OCI-LY1 (cell line): ENCODE results near the gene DMD.

Experiments
- H2AFZ ChIP-seq: fragments of 200-600 bp; sonication (generic), shearing (Covaris generic); 2 replicates; pipeline ENCODE4 v1.6.0; 2014; ENCODE audit warnings: antibody characterized with exemption, mild to moderate bottlenecking, low read length
- H3F3A ChIP-seq: fragments of 200-600 bp; sonication (generic), shearing (Covaris generic); 2 replicates; pipeline ENCODE4 v1.6.0; 2014; ENCODE audit warnings: mild to moderate bottlenecking, antibody characterized with exemption, low read length, moderate library complexity; ENCODE audit not compliant: insufficient read depth
- H3K27ac ChIP-seq: fragments of 200-600 bp; sonication (generic); 2 replicates; pipeline ENCODE4 v1.5.1; 2014; ENCODE audit warnings: low read length, mixed run types, mild to moderate bottlenecking, low read depth; ENCODE audit not compliant: poor library complexity, severe bottlenecking
- H3K27me3 ChIP-seq: fragments of 200-600 bp; sonication (generic); 2 replicates; pipeline ENCODE4 v1.6.0; 2014; ENCODE audit warnings: antibody characterized with exemption, mild to moderate bottlenecking, low read length, moderate library complexity; ENCODE audit not compliant: insufficient read depth
- H3K36me3 ChIP-seq: fragments of 200-600 bp; sonication (generic); 2 replicates; pipeline ENCODE4 v1.6.1; 2014; ENCODE audit warnings: mild to moderate bottlenecking, antibody characterized with exemption, low read length, moderate library complexity, mixed read lengths; ENCODE audit not compliant: insufficient read depth
- H3K4me1 ChIP-seq: fragments of 200-600 bp; sonication (generic); 2 replicates; pipeline ENCODE4 v1.5.1; 2014; ENCODE audit warnings: mild to moderate bottlenecking, low read length, moderate library complexity; ENCODE audit not compliant: insufficient read depth, severe bottlenecking
- H3K4me2 ChIP-seq: fragments of 200-600 bp; sonication (generic), shearing (Covaris generic); 2 replicates; pipeline ENCODE4 v1.6.1; 2014; ENCODE audit warnings: low read length
- H3K4me3 ChIP-seq: fragments of 200-600 bp; sonication (generic); 2 replicates; pipeline ENCODE4 v1.5.1; 2014; ENCODE audit warnings: low read length, low read depth, mild to moderate bottlenecking, mixed read lengths; ENCODE audit not compliant: poor library complexity, severe bottlenecking
- H3K79me2 ChIP-seq: fragments of 200-600 bp; shearing (Covaris generic); 2 replicates; pipeline ENCODE4 v1.6.1; 2016; ENCODE audit warnings: mixed run types, low read length, mixed read lengths; ENCODE audit not compliant: insufficient read depth
- H3K9ac ChIP-seq: fragments of 200-600 bp; sonication (generic), shearing (Covaris generic); 2 replicates; pipeline ENCODE4 v1.6.1; 2014; ENCODE audit warnings: mild to moderate bottlenecking, low read length, mixed read lengths
- H3K9me2 ChIP-seq: fragments of 200-600 bp; sonication (generic), shearing (Covaris generic); 2 replicates; pipeline ENCODE4 v1.6.1; 2014; ENCODE audit warnings: low read depth, mild to moderate bottlenecking, low read length, mixed read lengths
- H3K9me3 ChIP-seq: fragments of 200-600 bp; shearing (Covaris generic); 2 replicates; pipeline ENCODE4 v1.6.1; 2014; ENCODE audit warnings: low read length, mixed read lengths
- H4K20me1 ChIP-seq: fragments of 200-600 bp; sonication (generic), shearing (Covaris generic); 2 replicates; pipeline ENCODE4 v1.6.0; 2016; ENCODE audit warnings: mild to moderate bottlenecking, low read length; ENCODE audit not compliant: insufficient read depth
- EZH2 ChIP-seq: fragments of 200-600 bp; sonication (generic), shearing (Covaris generic); IDR thresholded peaks from 2 replicates; pipeline ENCODE4 v1.8.0; 2017; ENCODE audit warnings: borderline replicate concordance, mixed run types, mild to moderate bottlenecking, antibody characterized with exemption, low read length, moderate library complexity, mixed read lengths
- TF ChIP-seq, protein P1 (sequence below): fragments of 200-600 bp; sonication (generic), shearing (Covaris generic); IDR thresholded peaks from 2 replicates; pipeline ENCODE4 v1.5.1; 2017; ENCODE audit warnings: mild to moderate bottlenecking, antibody characterized with exemption, low read length, moderate library complexity, mixed read lengths

The DMD gene

DNA sequence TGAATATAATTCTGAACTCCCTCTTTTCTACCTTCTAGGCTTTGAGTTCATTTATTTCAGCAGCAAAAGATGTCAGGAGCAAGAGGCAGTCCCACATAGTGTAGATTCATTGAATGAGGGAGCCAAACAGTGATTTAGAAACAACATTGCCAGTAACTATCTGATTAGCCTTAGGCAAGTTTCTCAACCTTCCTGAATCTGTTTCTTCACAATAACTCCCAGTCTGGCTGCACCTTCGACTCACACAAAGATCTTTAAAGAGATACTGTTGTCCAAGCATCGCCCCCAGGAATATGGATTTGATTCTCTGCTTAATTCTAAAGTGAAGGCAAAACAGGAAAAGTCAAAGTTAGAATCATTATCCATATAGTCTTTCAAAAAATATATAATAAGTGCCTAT, 1026.2 kb downstream of the DMD start:
- Histone ChIP-seq H3K9me2 (no peaks in the 10 kb centered on the region), H4K20me1 (no peaks in the 10 kb centered on the region), H3F3A (no peaks in the 10 kb centered on the region), H3K36me3 (no peaks in the 10 kb centered on the region), H3K79me2 (no peaks in the 10 kb centered on the region), H3K9ac (no peak overlapping the region), H3K9me3 (no peaks in the 10 kb centered on the region), H3K4me3 (no peak overlapping the region), H3K27me3 (no peaks in the 10 kb centered on the region), H3K27ac (no peak overlapping the region), H3K4me1 (no peaks in the 10 kb centered on the region), H2AFZ (no peak overlapping the region), H3K4me2 (no peak overlapping the region)
- TF ChIP-seq, protein P1, sequence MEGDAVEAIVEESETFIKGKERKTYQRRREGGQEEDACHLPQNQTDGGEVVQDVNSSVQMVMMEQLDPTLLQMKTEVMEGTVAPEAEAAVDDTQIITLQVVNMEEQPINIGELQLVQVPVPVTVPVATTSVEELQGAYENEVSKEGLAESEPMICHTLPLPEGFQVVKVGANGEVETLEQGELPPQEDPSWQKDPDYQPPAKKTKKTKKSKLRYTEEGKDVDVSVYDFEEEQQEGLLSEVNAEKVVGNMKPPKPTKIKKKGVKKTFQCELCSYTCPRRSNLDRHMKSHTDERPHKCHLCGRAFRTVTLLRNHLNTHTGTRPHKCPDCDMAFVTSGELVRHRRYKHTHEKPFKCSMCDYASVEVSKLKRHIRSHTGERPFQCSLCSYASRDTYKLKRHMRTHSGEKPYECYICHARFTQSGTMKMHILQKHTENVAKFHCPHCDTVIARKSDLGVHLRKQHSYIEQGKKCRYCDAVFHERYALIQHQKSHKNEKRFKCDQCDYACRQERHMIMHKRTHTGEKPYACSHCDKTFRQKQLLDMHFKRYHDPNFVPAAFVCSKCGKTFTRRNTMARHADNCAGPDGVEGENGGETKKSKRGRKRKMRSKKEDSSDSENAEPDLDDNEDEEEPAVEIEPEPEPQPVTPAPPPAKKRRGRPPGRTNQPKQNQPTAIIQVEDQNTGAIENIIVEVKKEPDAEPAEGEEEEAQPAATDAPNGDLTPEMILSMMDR = no peak
- no peak for TF ChIP-seq EZH2

GRCh38 chrX:32183066-32183465, 1028.3 kb downstream of the DMD start:
- Histone ChIP-seq H3K9me2 (no peaks in the 10 kb centered on the region), H4K20me1 (no peaks in the 10 kb centered on the region), H3K9me3 (no peaks in the 10 kb centered on the region), H3K4me3 (no peak overlapping the region), H3K4me2 (no peak overlapping the region), H3K36me3 (no peaks in the 10 kb centered on the region), H3K79me2 (no peaks in the 10 kb centered on the region), H3K27me3 (no peaks in the 10 kb centered on the region), H3K4me1 (no peaks in the 10 kb centered on the region), H2AFZ (no peak overlapping the region), H3K9ac (no peak overlapping the region), H3F3A (no peaks in the 10 kb centered on the region), H3K27ac (no peak overlapping the region)
- TF ChIP-seq, protein P1 = no peak
- TF ChIP-seq EZH2 = no peak

DNA sequence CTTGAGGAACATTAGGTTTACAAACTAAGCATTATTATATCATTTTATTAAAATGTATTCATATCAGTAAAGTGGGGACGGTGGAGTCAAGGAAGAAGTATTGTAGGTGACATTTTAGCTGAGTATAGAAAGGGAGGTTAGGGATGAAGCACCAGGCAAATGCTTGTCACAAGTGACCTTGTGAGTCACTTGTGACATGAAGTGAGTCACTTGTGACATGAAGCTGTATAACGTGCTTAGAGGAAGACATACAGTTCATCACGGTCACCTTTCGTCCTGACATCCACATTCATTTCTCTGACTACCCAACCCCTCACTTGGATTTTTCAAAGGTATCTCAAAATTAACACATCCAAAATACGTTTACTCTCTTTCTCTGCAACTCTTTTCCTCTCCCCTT, 1034.8 kb downstream of the DMD start:
- Histone ChIP-seq H3K27me3 (no peaks in the 10 kb centered on the region), H3K9me2 (no peaks in the 10 kb centered on the region), H3K4me1 (no peaks in the 10 kb centered on the region)

More for the DNA sequence above, 1034.8 kb downstream of the DMD start:
- no peak overlapping the region for H2AFZ ChIP-seq
- H3K9me3 ChIP-seq = no peaks in the 10 kb centered on the region
- H3K9ac ChIP-seq = no peak overlapping the region
- H3K79me2 ChIP-seq = no peaks in the 10 kb centered on the region
- H3K4me2 ChIP-seq = no peak overlapping the region
- no peak overlapping the region for H3K27ac ChIP-seq
- H4K20me1 ChIP-seq = no peaks in the 10 kb centered on the region
- TF ChIP-seq EZH2 = no peak
- TF ChIP-seq, protein P1 = no peak
- no peaks in the 10 kb centered on the region for H3F3A ChIP-seq
- H3K4me3 ChIP-seq = no peak overlapping the region
- no peaks in the 10 kb centered on the region for H3K36me3 ChIP-seq
